ENCODE results near the gene ZNF311.
"Not testable (repeated sequence)": the region's sequence is repeated elsewhere in the genome, so short reads cannot be mapped to it uniquely, and the experiment has no call there.

Gene ZNF311

DNA sequence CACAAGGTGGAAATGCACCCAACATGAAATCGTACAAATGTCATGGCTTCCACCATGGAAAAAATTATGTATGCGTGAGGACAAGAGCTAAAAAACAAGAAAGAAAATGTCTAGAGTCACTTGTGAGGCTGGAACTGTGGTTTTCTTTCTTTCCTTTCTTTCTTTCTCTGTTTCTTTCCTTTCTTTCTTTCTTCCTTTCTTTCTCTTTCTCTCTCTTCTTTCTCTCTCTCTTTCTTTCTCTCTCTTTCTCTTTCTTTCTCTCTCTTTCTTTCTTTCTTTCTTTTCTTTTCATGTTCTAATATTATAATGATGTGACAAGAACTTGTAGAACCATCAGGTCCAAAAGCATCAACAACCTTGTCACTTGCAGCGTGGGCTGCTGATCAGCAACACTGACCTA is 28.4 kb downstream of the ZNF311 start:
- no peak overlapping the region for H3K4ac ChIP-seq (ENCODE audit: low read depth in 1 of 2, low read length in 2 of 2)
- peak overlapping the region in 1 of 2 experiments; percentile 75 for H3K4me3 ChIP-seq (ENCODE audit: insufficient read depth in 1 of 2, low read depth in 1 of 2, low read length in 2 of 2)
- H3K27ac ChIP-seq (ENCODE audit: low read length, poor library complexity, severe bottlenecking) = no peak overlapping the region
- H2BK12ac ChIP-seq (ENCODE audit: low read length in 2 of 2) = no peak overlapping the region
- no peak overlapping the region for H3K18ac ChIP-seq (ENCODE audit: low read depth in 1 of 2, low read length in 2 of 2)
- peaks cover 4% of the 10 kb centered on the region for H3K4me1 ChIP-seq (ENCODE audit: control insufficient read depth, insufficient read depth, low read depth, low read length)
- H3K27me3 ChIP-seq (ENCODE audit: control insufficient read depth in 1 of 2, insufficient read depth in 1 of 2, low read length in 2 of 2) = no peaks in the 10 kb centered on the region
- H3K9ac ChIP-seq (ENCODE audit: low read length) = peak overlapping the region; percentile 74
- no peaks in the 10 kb centered on the region for H3K9me3 ChIP-seq (ENCODE audit: control insufficient read depth, low read length)
- H3K79me1 ChIP-seq (replicated peaks; ENCODE audit: low read length, poor library complexity, severe bottlenecking) = no peaks in the 10 kb centered on the region
- no peak overlapping the region for H4K8ac ChIP-seq (ENCODE audit: low read length)
- no peak overlapping the region for H2BK15ac ChIP-seq (ENCODE audit: low read depth, poor library complexity, severe bottlenecking)
- no peak for DNase-seq
- no peak overlapping the region for H2AFZ ChIP-seq (ENCODE audit: low read depth, low read length)
- no peak overlapping the region for H3K23ac ChIP-seq (ENCODE audit: low read length in 2 of 2)
- H2BK120ac ChIP-seq (ENCODE audit: low read depth, low read length) = no peak overlapping the region
- H2BK5ac ChIP-seq (ENCODE audit: low read depth, low read length, poor library complexity, severe bottlenecking) = no peak overlapping the region
- H3K36me3 ChIP-seq (ENCODE audit: control insufficient read depth in 1 of 2, insufficient read depth in 2 of 2, low read depth in 1 of 2, low read length in 2 of 2) = peaks cover 0 to 4% of the 10 kb centered on the region in 2 experiments
- H3K14ac ChIP-seq (ENCODE audit: low read length in 2 of 2) = no peak overlapping the region
- 85% methylated on average over 2 of the region's 3 CpGs for WGBS
- no peak overlapping the region for H4K91ac ChIP-seq (ENCODE audit: low read length)
- H2AK5ac ChIP-seq (ENCODE audit: low read length, severe bottlenecking) = no peak overlapping the region
- H3K4me2 ChIP-seq (ENCODE audit: low read length, poor library complexity, severe bottlenecking) = no peak overlapping the region

DNA sequence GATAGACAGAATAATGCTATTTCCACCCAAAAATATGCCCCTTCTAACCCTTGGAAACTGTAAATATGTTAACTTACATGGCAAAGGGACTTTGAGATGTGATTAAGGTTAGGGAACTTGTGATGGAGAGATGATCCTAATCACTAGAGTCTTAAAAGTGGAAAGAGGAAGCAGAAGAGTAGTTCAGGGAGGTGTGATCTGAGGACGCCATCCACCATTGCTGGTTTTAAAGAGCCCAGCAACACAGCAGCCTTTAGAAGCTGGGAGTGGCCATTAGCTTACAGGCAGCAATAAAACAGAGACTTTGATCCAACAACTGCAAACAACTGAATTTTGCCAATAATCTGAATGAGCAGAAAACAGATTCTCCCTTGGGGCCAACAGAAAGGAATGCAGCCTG is 30.6 kb downstream of the ZNF311 start:
- H3K27me3 ChIP-seq (ENCODE audit: control insufficient read depth in 1 of 2, insufficient read depth in 1 of 2, low read length in 2 of 2) = no peaks in the 10 kb centered on the region
- 83% methylated on average over 1 of the region's 1 CpG for WGBS
- H2AFZ ChIP-seq (ENCODE audit: low read depth, low read length) = no peak overlapping the region
- no peak overlapping the region for H3K4ac ChIP-seq (ENCODE audit: low read depth in 1 of 2, low read length in 2 of 2)
- H3K4me3 ChIP-seq (ENCODE audit: insufficient read depth in 1 of 2, low read depth in 1 of 2, low read length in 2 of 2) = no peak overlapping the region
- peaks cover 4% of the 10 kb centered on the region for H3K4me1 ChIP-seq (ENCODE audit: control insufficient read depth, insufficient read depth, low read depth, low read length)
- no peak overlapping the region for H2BK15ac ChIP-seq (ENCODE audit: low read depth, poor library complexity, severe bottlenecking)
- no peak overlapping the region for H3K27ac ChIP-seq (ENCODE audit: low read length, poor library complexity, severe bottlenecking)
- H2AK5ac ChIP-seq (ENCODE audit: low read length, severe bottlenecking) = no peak overlapping the region
- H2BK12ac ChIP-seq (ENCODE audit: low read length in 2 of 2) = no peak overlapping the region
- H3K79me1 ChIP-seq (replicated peaks; ENCODE audit: low read length, poor library complexity, severe bottlenecking) = no peaks in the 10 kb centered on the region
- H3K23ac ChIP-seq (ENCODE audit: low read length in 2 of 2) = no peak overlapping the region
- no peak overlapping the region for H4K8ac ChIP-seq (ENCODE audit: low read length)
- no peak for DNase-seq
- no peak overlapping the region for H2BK5ac ChIP-seq (ENCODE audit: low read depth, low read length, poor library complexity, severe bottlenecking)
- no peaks in the 10 kb centered on the region for H3K9me3 ChIP-seq (ENCODE audit: control insufficient read depth, low read length)
- H3K4me2 ChIP-seq (ENCODE audit: low read length, poor library complexity, severe bottlenecking) = no peak overlapping the region
- no peak overlapping the region for H2BK120ac ChIP-seq (ENCODE audit: low read depth, low read length)
- H4K91ac ChIP-seq (ENCODE audit: low read length) = no peak overlapping the region
- no peak overlapping the region for H3K18ac ChIP-seq (ENCODE audit: low read depth in 1 of 2, low read length in 2 of 2)
- no peak overlapping the region for H3K14ac ChIP-seq (ENCODE audit: low read length in 2 of 2)
- H3K36me3 ChIP-seq (ENCODE audit: control insufficient read depth in 1 of 2, insufficient read depth in 2 of 2, low read depth in 1 of 2, low read length in 2 of 2) = peaks cover 0 to 4% of the 10 kb centered on the region in 2 experiments
- no peak overlapping the region for H3K9ac ChIP-seq (ENCODE audit: low read length)

DNA sequence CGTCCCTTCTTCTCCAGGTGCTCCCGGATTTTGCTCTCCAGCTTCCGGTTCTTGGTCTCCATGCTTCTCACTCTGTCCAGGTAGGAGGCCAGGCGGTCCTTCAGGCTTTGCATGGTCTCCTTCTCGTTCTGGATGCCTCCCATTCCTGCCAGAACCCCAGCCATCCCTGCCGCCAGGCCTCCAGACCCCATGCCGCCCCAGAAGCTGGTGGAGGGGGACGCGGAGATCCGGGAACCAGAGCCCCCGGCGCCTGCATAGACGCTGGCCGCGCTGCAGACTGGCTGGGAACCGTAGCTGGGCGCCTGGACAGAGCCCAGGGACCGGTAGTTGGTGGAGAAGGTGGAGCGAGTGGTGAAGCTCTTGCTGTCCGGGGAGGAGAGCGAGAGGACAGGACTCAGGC is 35.1 kb downstream of the ZNF311 start:
- not testable (repeated sequence) for DNase-seq; H2AFZ ChIP-seq (ENCODE audit: low read depth, low read length)

DNA sequence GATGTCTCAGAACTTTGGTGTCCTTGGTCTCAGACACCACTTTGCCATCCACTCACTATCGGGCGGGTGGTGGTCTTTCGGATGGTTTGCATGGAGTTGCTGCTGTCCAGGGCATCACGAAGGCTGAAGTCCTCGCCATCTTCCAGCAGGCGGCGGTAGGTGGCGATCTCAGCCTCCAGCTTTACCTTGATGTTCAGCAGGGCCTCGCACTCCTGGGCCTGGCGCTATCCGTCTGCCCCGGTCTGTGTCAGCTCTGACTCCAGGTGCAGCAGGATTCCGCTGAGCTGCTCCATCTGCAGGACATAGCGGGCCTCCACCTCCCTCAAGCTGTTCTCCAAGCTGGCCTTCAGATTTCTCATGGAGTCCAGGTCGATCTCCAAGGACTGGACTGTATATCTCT is 36.0 kb downstream of the ZNF311 start:
- no peak overlapping the region for H4K91ac ChIP-seq (ENCODE audit: low read length)
- H3K23ac ChIP-seq (ENCODE audit: low read length in 2 of 2) = no peak overlapping the region
- H3K4me2 ChIP-seq (ENCODE audit: low read length, poor library complexity, severe bottlenecking) = no peak overlapping the region

More for the DNA sequence above, 35.1 kb downstream of the ZNF311 start:
- not testable (repeated sequence) for H3K18ac ChIP-seq (ENCODE audit: low read depth in 1 of 2, low read length in 2 of 2); H3K36me3 ChIP-seq (ENCODE audit: control insufficient read depth in 1 of 2, insufficient read depth in 2 of 2, low read depth in 1 of 2, low read length in 2 of 2); H3K9me3 ChIP-seq (ENCODE audit: control insufficient read depth, low read length); H2BK120ac ChIP-seq (ENCODE audit: low read depth, low read length); H3K4me3 ChIP-seq (ENCODE audit: insufficient read depth in 1 of 2, low read depth in 1 of 2, low read length in 2 of 2); H3K27ac ChIP-seq (ENCODE audit: low read length, poor library complexity, severe bottlenecking); H2AK5ac ChIP-seq (ENCODE audit: low read length, severe bottlenecking); H4K91ac ChIP-seq (ENCODE audit: low read length); H3K14ac ChIP-seq (ENCODE audit: low read length in 2 of 2); H3K4me2 ChIP-seq (ENCODE audit: low read length, poor library complexity, severe bottlenecking); H3K23ac ChIP-seq (ENCODE audit: low read length in 2 of 2); H2BK15ac ChIP-seq (ENCODE audit: low read depth, poor library complexity, severe bottlenecking); H3K4ac ChIP-seq (ENCODE audit: low read depth in 1 of 2, low read length in 2 of 2); H4K8ac ChIP-seq (ENCODE audit: low read length); H3K27me3 ChIP-seq (ENCODE audit: control insufficient read depth in 1 of 2, insufficient read depth in 1 of 2, low read length in 2 of 2); H3K9ac ChIP-seq (ENCODE audit: low read length); H3K4me1 ChIP-seq (ENCODE audit: control insufficient read depth, insufficient read depth, low read depth, low read length); H2BK5ac ChIP-seq (ENCODE audit: low read depth, low read length, poor library complexity, severe bottlenecking); H2BK12ac ChIP-seq (ENCODE audit: low read length in 2 of 2); H3K79me1 ChIP-seq (replicated peaks; ENCODE audit: low read length, poor library complexity, severe bottlenecking)
- WGBS = 87% methylated on average over 21 of the region's 21 CpGs

More for the DNA sequence above, 36.0 kb downstream of the ZNF311 start:
- Histone ChIP-seq H3K4ac (ENCODE audit: low read depth in 1 of 2, low read length in 2 of 2) (no peak overlapping the region), H2AFZ (ENCODE audit: low read depth, low read length) (no peak overlapping the region), H3K9ac (ENCODE audit: low read length) (no peak overlapping the region), H3K36me3 (ENCODE audit: control insufficient read depth in 1 of 2, insufficient read depth in 2 of 2, low read depth in 1 of 2, low read length in 2 of 2) (no peaks in the 10 kb centered on the region), H3K27ac (ENCODE audit: low read length, poor library complexity, severe bottlenecking) (no peak overlapping the region), H3K4me3 (ENCODE audit: insufficient read depth in 1 of 2, low read depth in 1 of 2, low read length in 2 of 2) (no peak overlapping the region), H3K4me1 (ENCODE audit: control insufficient read depth, insufficient read depth, low read depth, low read length) (no peaks in the 10 kb centered on the region), H2AK5ac (ENCODE audit: low read length, severe bottlenecking) (no peak overlapping the region), H2BK5ac (ENCODE audit: low read depth, low read length, poor library complexity, severe bottlenecking) (no peak overlapping the region), H2BK120ac (ENCODE audit: low read depth, low read length) (no peak overlapping the region), H2BK12ac (ENCODE audit: low read length in 2 of 2) (no peak overlapping the region), H3K18ac (ENCODE audit: low read depth in 1 of 2, low read length in 2 of 2) (no peak overlapping the region), H3K9me3 (ENCODE audit: control insufficient read depth, low read length) (peaks cover 10% of the 10 kb centered on the region), H3K79me1 (replicated peaks; ENCODE audit: low read length, poor library complexity, severe bottlenecking) (no peaks in the 10 kb centered on the region), H3K14ac (ENCODE audit: low read length in 2 of 2) (no peak overlapping the region), H4K8ac (ENCODE audit: low read length) (no peak overlapping the region), H2BK15ac (ENCODE audit: low read depth, poor library complexity, severe bottlenecking) (no peak overlapping the region), H3K27me3 (ENCODE audit: control insufficient read depth in 1 of 2, insufficient read depth in 1 of 2, low read length in 2 of 2) (no peaks in the 10 kb centered on the region)
- 71% methylated on average over 15 of the region's 15 CpGs for WGBS
- DNase-seq = no peak

All from mesenchymal stem cell (in vitro differentiated cells and primary cell).